Lower leg skin (tissue), 4 donors: ENCODE results near the gene GYPC. TPM values are rescaled to one million over a fixed set of nuclear protein-coding genes. Genes with fewer than 3 reads are reported as not detected.

Experiments used
- DNase-seq, 2 donors: peaks; one replicate each; pipeline ENCODE4 v3.0.0-alpha.2; 2019; ENCODE audit warnings: low spot score in 2 of 2
- H3K4me3 ChIP-seq: fragments of 200-600 bp; sonication (generic); 2 replicates; pipeline ENCODE4 v1.5.1; 2017; ENCODE audit warnings: mild to moderate bottlenecking, low read depth; ENCODE audit not compliant: poor library complexity, severe bottlenecking
- CTCF ChIP-seq, 3 donors: fragments of 450-650 bp; IDR thresholded peaks; one replicate each; pipeline ENCODE4 v1.5.1; 2016; ENCODE audit warnings: antibody characterized with exemption in 3 of 3, mild to moderate bottlenecking in 3 of 3, moderate library complexity in 2 of 3
- POLR2A ChIP-seq, 2 donors: fragments of 450-650 bp; IDR thresholded peaks; one replicate each; pipeline ENCODE4 v1.6.1; 2016 to 2017; ENCODE audit warnings: antibody characterized with exemption in 2 of 2, mild to moderate bottlenecking in 1 of 2, moderate library complexity in 1 of 2
- WGBS, 2 donors: methylation state at CpG; one replicate each; pipeline ENCODE4 v1.1.5; 2018; 5-methylcytosine and 5-hydroxymethylcytosine counted together
- intact Hi-C: fragments of 100-400 bp; cut with DNase I; formaldehyde crosslinking; loops from one replicate; pipeline ENCODE4 v1.15.0; 2023; ENCODE audit warnings: low total_unique reads
- total RNA-seq, 4 donors: library from RNA; depleted of rRNA; stranded (reverse); fragments of >200 nt; gene quantifications; one replicate each; pipeline ENCODE4 v1.1.0, GENCODE V29; 2016

GYPC gene
- total RNA-seq, 4 donors from 2014 or later = 16.9 to 55.6 (median 21.7) TPM

GRCh38 chr2:126679094-126679713 is 23.2 kb downstream of the GYPC start:
- intact Hi-C loops = no loop called here
- H3K4me3 ChIP-seq = no peak overlapping the region
- no peak for DNase-seq
- WGBS, 2 donors = 90 to 93% methylated on average over 9 of the region's 9 CpGs
- TF ChIP-seq POLR2A (IDR thresholded peaks at IDR 0.05) (no peak), CTCF (IDR thresholded peaks at IDR 0.05) (no peak)

- intact Hi-C loops = no loop called here
- WGBS, 2 donors = 80 to 83% methylated on average over 6 of the region's 6 CpGs
These were observed 25.5 kb downstream of the GYPC start for GRCh38 chr2:126681505-126681904.

GRCh38 chr2:126685629-126686028 is 29.7 kb downstream of the GYPC start:
- 84 to 87% methylated on average over 4 of the region's 4 CpGs for WGBS, 2 donors
- intact Hi-C loops = no loop called here
- TF ChIP-seq POLR2A (IDR thresholded peaks at IDR 0.05) (no peak), CTCF (IDR thresholded peaks at IDR 0.05) (no peak)
- no peak for DNase-seq
- H3K4me3 ChIP-seq = no peak overlapping the region

More at GRCh38 chr2:126681505-126681904, 25.5 kb downstream of the GYPC start:
- H3K4me3 ChIP-seq = no peak overlapping the region
- TF ChIP-seq CTCF (IDR thresholded peaks at IDR 0.05) (no peak), POLR2A (IDR thresholded peaks at IDR 0.05) (no peak)
- no peak for DNase-seq

GRCh38 chr2:126686286-126686685 is 30.3 kb downstream of the GYPC start:
- no peak for DNase-seq
- TF ChIP-seq CTCF (IDR thresholded peaks at IDR 0.05) (no peak), POLR2A (IDR thresholded peaks at IDR 0.05) (no peak)
- WGBS, 2 donors = 63 to 75% methylated on average over 5 of the region's 5 CpGs

GRCh38 chr2:126686841-126687485 is 31.0 kb downstream of the GYPC start:
- no peak for DNase-seq
- WGBS, 2 donors = 86 to 87% methylated on average over 5 of the region's 5 CpGs
- intact Hi-C loops = no loop called here
- H3K4me3 ChIP-seq = no peak overlapping the region
- TF ChIP-seq CTCF (IDR thresholded peaks at IDR 0.05) (no peak), POLR2A (IDR thresholded peaks at IDR 0.05) (no peak)

More at GRCh38 chr2:126686286-126686685, 30.3 kb downstream of the GYPC start:
- intact Hi-C loops = no loop called here
- H3K4me3 ChIP-seq = no peak overlapping the region
